ENCODE measurements around the gene MAP1B.

MAP1B gene

GRCh38 chr5:72180925-72181324 lies 73.7 kb downstream of the MAP1B start:
- no peak for TF ChIP-seq CTCF (IDR thresholded peaks at IDR 0.05; ENCODE audit: borderline replicate concordance, control extremely low read depth, extremely low read depth, insufficient read depth, missing control alignments)
- in situ Hi-C loops (cut with MboI; ENCODE audit: low sequenced_read_pairs, unreplicated experiment) = no loop called here
- no peak for DNase-seq (ENCODE audit: low spot score)

- no peak for DNase-seq (ENCODE audit: low spot score)
- in situ Hi-C loops (cut with MboI; ENCODE audit: low sequenced_read_pairs, unreplicated experiment) = no loop called here
- no peak for TF ChIP-seq CTCF (IDR thresholded peaks at IDR 0.05; ENCODE audit: borderline replicate concordance, control extremely low read depth, extremely low read depth, insufficient read depth, missing control alignments)
These were observed 75.4 kb downstream of the MAP1B start for GRCh38 chr5:72182686-72183085.

GRCh38 chr5:72183101-72183520 lies 75.8 kb downstream of the MAP1B start:
- no peak for DNase-seq (ENCODE audit: low spot score)
- in situ Hi-C loops (cut with MboI; ENCODE audit: low sequenced_read_pairs, unreplicated experiment) = no loop called here
- TF ChIP-seq CTCF (IDR thresholded peaks at IDR 0.05; ENCODE audit: borderline replicate concordance, control extremely low read depth, extremely low read depth, insufficient read depth, missing control alignments) = no peak

- no peak for TF ChIP-seq CTCF (IDR thresholded peaks at IDR 0.05; ENCODE audit: borderline replicate concordance, control extremely low read depth, extremely low read depth, insufficient read depth, missing control alignments)
- in situ Hi-C loops (cut with MboI; ENCODE audit: low sequenced_read_pairs, unreplicated experiment) = no loop called here
- no peak for DNase-seq (ENCODE audit: low spot score)
These were observed 77.1 kb downstream of the MAP1B start for GRCh38 chr5:72184408-72184807.

- TF ChIP-seq CTCF (IDR thresholded peaks at IDR 0.05; ENCODE audit: borderline replicate concordance, control extremely low read depth, extremely low read depth, insufficient read depth, missing control alignments) = no peak
- in situ Hi-C loops (cut with MboI; ENCODE audit: low sequenced_read_pairs, unreplicated experiment) = no loop called here
- no peak for DNase-seq (ENCODE audit: low spot score)
These were observed 78.4 kb downstream of the MAP1B start for GRCh38 chr5:72185496-72186329.

GRCh38 chr5:72187388-72188075 lies 80.3 kb downstream of the MAP1B start:
- TF ChIP-seq CTCF (IDR thresholded peaks at IDR 0.05; ENCODE audit: borderline replicate concordance, control extremely low read depth, extremely low read depth, insufficient read depth, missing control alignments) = no peak
- in situ Hi-C loops (cut with MboI; ENCODE audit: low sequenced_read_pairs, unreplicated experiment) = no loop called here
- no peak for DNase-seq (ENCODE audit: low spot score)

All from GM13976 (cell line).